Panc1 (cell line): Measurements from ENCODE around the gene SLC1A2.

Experiments used
- POLR2AphosphoS5 ChIP-seq: IDR thresholded peaks from 2 replicates; pipeline ENCODE4 v1.6.1; 2012; ENCODE audit warnings: mild to moderate bottlenecking, low read depth, low read length, moderate library complexity
- SIN3A ChIP-seq: IDR thresholded peaks from 2 replicates; pipeline ENCODE4 v1.6.1; 2012; ENCODE audit warnings: low read depth, mild to moderate bottlenecking, low read length, moderate library complexity, borderline replicate concordance; ENCODE audit not compliant: insufficient read depth
- TCF7L2 ChIP-seq: IDR thresholded peaks from 2 replicates; pipeline ENCODE4 v1.6.1; 2011; ENCODE audit warnings: mild to moderate bottlenecking, low read depth, low read length, inconsistent platforms
- TF ChIP-seq, protein P1 (sequence below): fragments of 450-650 bp; IDR thresholded peaks from 2 replicates; pipeline ENCODE4 v1.5.1; 2017; ENCODE audit warnings: mild to moderate bottlenecking
- TF ChIP-seq, protein P2 (sequence below), 2 experiments: IDR thresholded peaks; 2 replicates each; pipeline ENCODE4 v1.6.1; 2011 to 2012; ENCODE audit warnings: low read depth in 2 of 2, control low read depth in 1 of 2, low read length in 1 of 2, mild to moderate bottlenecking in 1 of 2, moderate library complexity in 1 of 2; ENCODE audit not compliant: insufficient read depth in 1 of 2

DNA sequence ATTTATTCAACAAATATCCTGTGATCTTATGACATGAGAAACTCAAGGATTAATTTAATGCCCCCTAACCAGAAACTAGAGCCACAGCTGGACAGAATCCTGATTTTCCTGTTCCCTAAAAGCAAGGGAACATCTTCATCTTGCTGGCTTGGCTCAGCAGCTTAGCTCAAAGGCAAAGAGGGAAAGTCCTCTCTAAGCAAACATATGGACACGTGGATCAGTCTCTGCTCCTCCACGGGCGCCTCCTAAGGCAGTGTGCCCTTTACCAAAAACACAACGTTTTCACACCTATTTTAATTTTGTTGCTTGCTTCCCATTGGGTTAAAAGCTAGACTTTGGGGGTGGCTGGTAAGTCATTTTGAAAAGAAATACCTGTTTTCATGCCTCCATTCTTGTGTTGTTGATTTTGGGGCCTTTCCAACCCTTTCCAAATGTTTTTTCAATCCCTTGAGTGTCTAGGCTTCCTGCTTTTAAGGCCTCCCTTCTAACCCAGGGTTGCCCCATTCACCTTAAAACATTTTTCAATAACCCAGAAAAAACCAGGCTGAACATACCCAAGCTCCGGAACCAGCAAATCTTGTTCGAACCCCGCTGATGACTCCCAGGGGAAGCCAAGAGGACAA is 15.5 kb downstream of the SLC1A2 start:
- no peak for TF ChIP-seq POLR2AphosphoS5
- TF ChIP-seq, protein P1, sequence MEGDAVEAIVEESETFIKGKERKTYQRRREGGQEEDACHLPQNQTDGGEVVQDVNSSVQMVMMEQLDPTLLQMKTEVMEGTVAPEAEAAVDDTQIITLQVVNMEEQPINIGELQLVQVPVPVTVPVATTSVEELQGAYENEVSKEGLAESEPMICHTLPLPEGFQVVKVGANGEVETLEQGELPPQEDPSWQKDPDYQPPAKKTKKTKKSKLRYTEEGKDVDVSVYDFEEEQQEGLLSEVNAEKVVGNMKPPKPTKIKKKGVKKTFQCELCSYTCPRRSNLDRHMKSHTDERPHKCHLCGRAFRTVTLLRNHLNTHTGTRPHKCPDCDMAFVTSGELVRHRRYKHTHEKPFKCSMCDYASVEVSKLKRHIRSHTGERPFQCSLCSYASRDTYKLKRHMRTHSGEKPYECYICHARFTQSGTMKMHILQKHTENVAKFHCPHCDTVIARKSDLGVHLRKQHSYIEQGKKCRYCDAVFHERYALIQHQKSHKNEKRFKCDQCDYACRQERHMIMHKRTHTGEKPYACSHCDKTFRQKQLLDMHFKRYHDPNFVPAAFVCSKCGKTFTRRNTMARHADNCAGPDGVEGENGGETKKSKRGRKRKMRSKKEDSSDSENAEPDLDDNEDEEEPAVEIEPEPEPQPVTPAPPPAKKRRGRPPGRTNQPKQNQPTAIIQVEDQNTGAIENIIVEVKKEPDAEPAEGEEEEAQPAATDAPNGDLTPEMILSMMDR, result no peak
- no peak for TF ChIP-seq SIN3A
- TF ChIP-seq, protein P2, sequence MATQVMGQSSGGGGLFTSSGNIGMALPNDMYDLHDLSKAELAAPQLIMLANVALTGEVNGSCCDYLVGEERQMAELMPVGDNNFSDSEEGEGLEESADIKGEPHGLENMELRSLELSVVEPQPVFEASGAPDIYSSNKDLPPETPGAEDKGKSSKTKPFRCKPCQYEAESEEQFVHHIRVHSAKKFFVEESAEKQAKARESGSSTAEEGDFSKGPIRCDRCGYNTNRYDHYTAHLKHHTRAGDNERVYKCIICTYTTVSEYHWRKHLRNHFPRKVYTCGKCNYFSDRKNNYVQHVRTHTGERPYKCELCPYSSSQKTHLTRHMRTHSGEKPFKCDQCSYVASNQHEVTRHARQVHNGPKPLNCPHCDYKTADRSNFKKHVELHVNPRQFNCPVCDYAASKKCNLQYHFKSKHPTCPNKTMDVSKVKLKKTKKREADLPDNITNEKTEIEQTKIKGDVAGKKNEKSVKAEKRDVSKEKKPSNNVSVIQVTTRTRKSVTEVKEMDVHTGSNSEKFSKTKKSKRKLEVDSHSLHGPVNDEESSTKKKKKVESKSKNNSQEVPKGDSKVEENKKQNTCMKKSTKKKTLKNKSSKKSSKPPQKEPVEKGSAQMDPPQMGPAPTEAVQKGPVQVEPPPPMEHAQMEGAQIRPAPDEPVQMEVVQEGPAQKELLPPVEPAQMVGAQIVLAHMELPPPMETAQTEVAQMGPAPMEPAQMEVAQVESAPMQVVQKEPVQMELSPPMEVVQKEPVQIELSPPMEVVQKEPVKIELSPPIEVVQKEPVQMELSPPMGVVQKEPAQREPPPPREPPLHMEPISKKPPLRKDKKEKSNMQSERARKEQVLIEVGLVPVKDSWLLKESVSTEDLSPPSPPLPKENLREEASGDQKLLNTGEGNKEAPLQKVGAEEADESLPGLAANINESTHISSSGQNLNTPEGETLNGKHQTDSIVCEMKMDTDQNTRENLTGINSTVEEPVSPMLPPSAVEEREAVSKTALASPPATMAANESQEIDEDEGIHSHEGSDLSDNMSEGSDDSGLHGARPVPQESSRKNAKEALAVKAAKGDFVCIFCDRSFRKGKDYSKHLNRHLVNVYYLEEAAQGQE (IDR thresholded peaks at IDR 0.05; ENCODE audit: insufficient read depth in 1 of 2, low read depth in 2 of 2, low read length in 1 of 2), result no peak
- TF ChIP-seq TCF7L2, result no peak
